Natural killer cell (primary cell): ENCODE measurements around the gene CDH12. TPM values are rescaled to one million over a fixed set of nuclear protein-coding genes. Genes with fewer than 3 reads are reported as not detected.

Experiments used
- ATAC-seq, 3 donors: fragments of 150-1000 bp in 2 of 3; fragments of 200-7000 bp in 1 of 3; cut with Tn5 transposase; 1 replicate in 1 of 3; 2 replicates in 2 of 3; pipeline ENCODE4 v1.10.0; 2021; ENCODE audit warnings: mild to moderate bottlenecking in 2 of 3, moderate library complexity in 2 of 3
- DNase-seq, 2 donors: peaks; one replicate each; pipeline versions ENCODE4 v3.0.0 to v3.0.0-alpha.2; 2013 to 2021; ENCODE audit warnings: mixed read lengths in 1 of 2
- H3K27ac ChIP-seq: one replicate; pipeline ENCODE4 v1.5.1; 2013; ENCODE audit warnings: mild to moderate bottlenecking, low read length
- H3K27me3 ChIP-seq: one replicate; pipeline ENCODE4 v1.6.1; 2013; ENCODE audit warnings: low read length; ENCODE audit not compliant: control insufficient read depth, insufficient read depth
- H3K36me3 ChIP-seq: one replicate; pipeline ENCODE4 v1.6.1; 2013; ENCODE audit warnings: low read length; ENCODE audit not compliant: control insufficient read depth, insufficient read depth
- H3K4me1 ChIP-seq: one replicate; pipeline ENCODE4 v1.6.1; 2013; ENCODE audit warnings: low read length; ENCODE audit not compliant: control insufficient read depth, insufficient read depth
- H3K4me3 ChIP-seq: one replicate; pipeline ENCODE4 v1.5.1; 2013; ENCODE audit warnings: low read length
- H3K9me3 ChIP-seq: one replicate; pipeline ENCODE4 v1.6.1; 2013; ENCODE audit warnings: low read length; ENCODE audit not compliant: control insufficient read depth, insufficient read depth
- H3K27ac Mint-ChIP-seq, 2 donors: one replicate each; pipeline ENCODE4 v1.8.0; 2022; ENCODE audit warnings: mild to moderate bottlenecking in 2 of 2, mixed read lengths in 2 of 2, moderate library complexity in 1 of 2
- H3K27me3 Mint-ChIP-seq, 2 donors: one replicate each; pipeline ENCODE4 v1.8.0; 2022; ENCODE audit warnings: low read depth in 2 of 2, mixed read lengths in 2 of 2
- H3K36me3 Mint-ChIP-seq: one replicate; pipeline ENCODE4 v1.8.0; 2022; ENCODE audit warnings: mixed read lengths
- H3K4me1 Mint-ChIP-seq, 2 donors: one replicate each; pipeline ENCODE4 v1.8.0; 2022; ENCODE audit warnings: mixed read lengths in 2 of 2
- H3K4me3 Mint-ChIP-seq: one replicate; pipeline ENCODE4 v1.8.0; 2022; ENCODE audit warnings: mild to moderate bottlenecking, moderate library complexity, mixed read lengths
- H3K9me3 Mint-ChIP-seq, 2 donors: one replicate each; pipeline ENCODE4 v1.8.0; 2022; ENCODE audit warnings: mixed read lengths in 2 of 2
- WGBS: methylation state at CpG from one replicate; pipeline ENCODE4 v1.1.7; 2013; ENCODE audit warnings: missing lambda C conversion rate; ENCODE audit not compliant: insufficient coverage; 5-methylcytosine and 5-hydroxymethylcytosine counted together
- intact Hi-C: fragments of 100-400 bp; cut with micrococcal nuclease; formaldehyde crosslinking; loops from one replicate; pipeline ENCODE4 v1.14.2; 2022
- total RNA-seq, 4 donors: library from RNA; stranded (reverse); fragments of 120-200 nt in 1 of 4; gene quantifications; one replicate each; pipeline versions ENCODE4 v1.2.3 to v1.2.4, GENCODE V29; 2013 to 2022
- TF ChIP-seq, protein P1 (sequence below): fragments of 200-600 bp; IDR thresholded peaks from one replicate; pipeline ENCODE4 v1.8.0; 2022; ENCODE audit warnings: antibody characterized with exemption

CDH12 gene
- total RNA-seq, 3 donors from 2014 or later (not counting 1 experiment from before 2014, with no cell fraction given) = not detected

DNA sequence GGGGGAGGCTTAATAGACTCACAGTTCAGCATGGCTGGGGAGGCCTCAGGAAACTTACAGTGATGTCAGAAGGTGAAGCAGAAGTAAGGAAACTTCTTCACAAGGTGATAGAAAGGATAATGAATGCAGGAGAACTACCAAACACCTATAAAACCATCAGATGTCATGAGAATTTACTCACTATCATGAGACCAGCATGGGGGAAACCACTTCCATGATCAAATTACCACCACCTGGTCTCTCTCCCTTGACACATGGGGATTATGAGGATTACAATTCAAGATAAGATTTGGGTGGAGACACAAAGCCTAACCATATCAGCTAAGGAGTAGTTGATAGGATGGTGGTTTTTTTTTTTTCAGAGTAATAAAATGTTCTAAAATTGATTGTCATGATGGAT lies 201.8 kb downstream of the CDH12 start:
- Mint-ChIP-seq H3K4me1 (no peaks in the 10 kb centered on the region), H3K27me3 (no peaks in the 10 kb centered on the region), H3K9me3 (peaks cover 21 to 24% of the 10 kb centered on the region in 2 donors), H3K27ac (no peak overlapping the region), H3K4me3 (no peak overlapping the region), H3K36me3 (no peaks in the 10 kb centered on the region)
- H3K4me1 ChIP-seq = no peaks in the 10 kb centered on the region
- H3K27ac ChIP-seq = no peak overlapping the region
- intact Hi-C loops = no loop called here
- no peaks in the 10 kb centered on the region for H3K36me3 ChIP-seq
- TF ChIP-seq, protein P1, sequence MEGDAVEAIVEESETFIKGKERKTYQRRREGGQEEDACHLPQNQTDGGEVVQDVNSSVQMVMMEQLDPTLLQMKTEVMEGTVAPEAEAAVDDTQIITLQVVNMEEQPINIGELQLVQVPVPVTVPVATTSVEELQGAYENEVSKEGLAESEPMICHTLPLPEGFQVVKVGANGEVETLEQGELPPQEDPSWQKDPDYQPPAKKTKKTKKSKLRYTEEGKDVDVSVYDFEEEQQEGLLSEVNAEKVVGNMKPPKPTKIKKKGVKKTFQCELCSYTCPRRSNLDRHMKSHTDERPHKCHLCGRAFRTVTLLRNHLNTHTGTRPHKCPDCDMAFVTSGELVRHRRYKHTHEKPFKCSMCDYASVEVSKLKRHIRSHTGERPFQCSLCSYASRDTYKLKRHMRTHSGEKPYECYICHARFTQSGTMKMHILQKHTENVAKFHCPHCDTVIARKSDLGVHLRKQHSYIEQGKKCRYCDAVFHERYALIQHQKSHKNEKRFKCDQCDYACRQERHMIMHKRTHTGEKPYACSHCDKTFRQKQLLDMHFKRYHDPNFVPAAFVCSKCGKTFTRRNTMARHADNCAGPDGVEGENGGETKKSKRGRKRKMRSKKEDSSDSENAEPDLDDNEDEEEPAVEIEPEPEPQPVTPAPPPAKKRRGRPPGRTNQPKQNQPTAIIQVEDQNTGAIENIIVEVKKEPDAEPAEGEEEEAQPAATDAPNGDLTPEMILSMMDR = no peak
- DNase-seq = no peak
- H3K4me3 ChIP-seq = no peak overlapping the region
- no peaks in the 10 kb centered on the region for H3K27me3 ChIP-seq
- ATAC-seq = no peak
- no peaks in the 10 kb centered on the region for H3K9me3 ChIP-seq

DNA sequence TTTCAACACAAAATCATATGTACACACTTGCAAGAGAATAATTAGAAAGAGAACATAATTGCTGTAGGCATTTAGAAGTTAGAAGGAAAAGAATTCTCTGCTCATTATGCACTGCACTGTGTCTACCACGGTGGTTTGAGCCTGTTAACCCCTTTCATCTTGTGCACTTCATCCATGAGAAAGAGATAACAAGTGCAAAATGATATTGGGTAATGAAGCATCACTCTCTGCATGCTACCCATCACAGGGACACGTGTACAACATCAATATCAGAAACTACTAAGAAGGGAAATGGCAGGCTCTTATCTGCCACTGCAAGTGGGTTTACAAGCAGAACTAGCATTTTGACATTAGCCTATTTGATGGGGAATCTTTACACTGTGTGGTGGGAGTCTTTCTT lies 202.6 kb downstream of the CDH12 start:
- no peaks in the 10 kb centered on the region for H3K9me3 ChIP-seq
- Mint-ChIP-seq H3K36me3 (no peaks in the 10 kb centered on the region), H3K27ac (no peak overlapping the region), H3K4me1 (no peaks in the 10 kb centered on the region), H3K4me3 (no peak overlapping the region), H3K9me3 (peaks cover 19 to 21% of the 10 kb centered on the region in 2 donors), H3K27me3 (no peaks in the 10 kb centered on the region)
- no peaks in the 10 kb centered on the region for H3K36me3 ChIP-seq
- DNase-seq (no peak), ATAC-seq (no peak)
- H3K27me3 ChIP-seq = no peaks in the 10 kb centered on the region
- H3K4me3 ChIP-seq = no peak overlapping the region
- intact Hi-C loops = no loop called here
- TF ChIP-seq, protein P1 = no peak
- no peak overlapping the region for H3K27ac ChIP-seq
- no peaks in the 10 kb centered on the region for H3K4me1 ChIP-seq
- WGBS = 79% methylated on average over 2 of the region's 2 CpGs

DNA sequence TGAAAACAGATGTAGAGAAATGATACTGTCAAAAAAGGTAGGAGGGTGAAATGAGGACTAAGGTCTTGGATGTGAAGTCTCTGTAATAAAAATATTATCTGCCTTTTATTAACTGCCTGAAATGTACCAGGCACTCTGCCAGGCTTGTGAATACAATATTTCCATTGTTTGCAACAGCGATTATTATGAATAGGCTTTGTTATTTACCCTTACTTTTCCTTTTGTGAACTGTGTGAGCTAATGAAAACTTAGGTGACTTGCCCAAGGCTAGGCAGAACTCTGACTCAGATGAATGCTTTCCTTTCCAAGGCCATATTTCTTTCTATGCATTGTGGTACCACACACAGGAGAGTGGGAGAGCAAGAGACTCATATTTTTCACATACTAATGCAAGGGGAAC lies 204.1 kb downstream of the CDH12 start:
- WGBS = 100% methylated on average over 1 of the region's 1 CpG
- Histone ChIP-seq H3K27ac (no peak overlapping the region), H3K36me3 (no peaks in the 10 kb centered on the region), H3K4me1 (no peaks in the 10 kb centered on the region), H3K4me3 (no peak overlapping the region), H3K27me3 (no peaks in the 10 kb centered on the region), H3K9me3 (no peaks in the 10 kb centered on the region)
- TF ChIP-seq, protein P1 = no peak
- Mint-ChIP-seq H3K4me3 (no peak overlapping the region), H3K27me3 (no peaks in the 10 kb centered on the region), H3K4me1 (no peaks in the 10 kb centered on the region), H3K9me3 (peaks cover 19 to 20% of the 10 kb centered on the region in 2 donors), H3K36me3 (no peaks in the 10 kb centered on the region), H3K27ac (no peak overlapping the region)
- ATAC-seq = no peak
- DNase-seq = no peak
- intact Hi-C loops = no loop called here

DNA sequence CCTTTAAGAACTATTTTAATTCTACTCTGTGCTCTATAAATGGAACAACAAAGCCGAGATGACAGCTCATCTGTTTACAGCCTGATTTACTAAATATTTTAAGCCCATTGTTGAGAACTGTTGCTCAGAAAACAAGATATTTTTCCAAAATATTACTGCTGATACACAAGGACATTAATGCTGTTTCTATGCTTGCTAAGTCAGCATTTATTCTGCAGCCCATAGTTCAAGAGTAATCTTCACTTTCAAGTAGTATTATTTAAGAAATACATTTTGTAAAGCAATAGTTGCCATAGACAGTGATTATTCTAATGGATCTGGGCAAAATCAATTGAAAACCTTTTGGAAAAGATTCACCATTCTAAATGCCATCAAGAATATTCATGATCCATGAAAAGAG lies 208.3 kb downstream of the CDH12 start:
- H3K4me3 Mint-ChIP-seq = no peak overlapping the region
- no peak overlapping the region for H3K27ac Mint-ChIP-seq
- DNase-seq = no peak
- H3K9me3 Mint-ChIP-seq = peaks cover 15 to 21% of the 10 kb centered on the region in 2 donors
- 78% methylated on average over 1 of the region's 1 CpG for WGBS
- H3K4me1 ChIP-seq = no peaks in the 10 kb centered on the region
- TF ChIP-seq, protein P1 = no peak
- no peak overlapping the region for H3K4me3 ChIP-seq
- peaks cover 3% of the 10 kb centered on the region for H3K9me3 ChIP-seq
- H3K27me3 Mint-ChIP-seq = no peaks in the 10 kb centered on the region
- peaks cover 8% of the 10 kb centered on the region for H3K36me3 Mint-ChIP-seq
- ATAC-seq = no peak
- no peak overlapping the region for H3K27ac ChIP-seq
- no peaks in the 10 kb centered on the region for H3K27me3 ChIP-seq
- no peaks in the 10 kb centered on the region for H3K36me3 ChIP-seq
- no peaks in the 10 kb centered on the region for H3K4me1 Mint-ChIP-seq
- intact Hi-C loops = no loop called here
